K562 (cell line): ENCODE measurements around the gene PRKAR2B. TPM values are rescaled to one million over a fixed set of nuclear protein-coding genes. Genes with fewer than 3 reads are reported as not detected.

Experiments
- ARID3A ChIP-seq: IDR thresholded peaks from 2 replicates; pipeline ENCODE4 v1.6.1; 2012; ENCODE audit warnings: low read depth, low read length, improper control_type of control experiment, borderline replicate concordance
- ATF7 ChIP-seq: fragments of 450-650 bp; IDR thresholded peaks from 2 replicates; pipeline ENCODE4 v1.7.1; 2014; ENCODE audit warnings: mild to moderate bottlenecking, moderate library complexity
- BMI1 ChIP-seq: fragments of 150-350 bp; IDR thresholded peaks from 2 replicates; pipeline ENCODE4 v1.6.1; 2014; ENCODE audit warnings: low read length
- EWSR1 ChIP-seq: fragments of 450-650 bp; IDR thresholded peaks from 2 replicates; pipeline ENCODE4 v1.6.1; 2018; ENCODE audit warnings: borderline replicate concordance, mild to moderate bottlenecking, low read depth, moderate library complexity; ENCODE audit not compliant: partially characterized antibody
- FIP1L1 ChIP-seq: fragments of 200-400 bp; formaldehyde crosslinking; IDR thresholded peaks from 2 replicates; pipeline ENCODE4 v1.6.1; 2018; ENCODE audit warnings: mild to moderate bottlenecking, low read depth, low read length; ENCODE audit not compliant: poor library complexity, severe bottlenecking
- HDAC1 ChIP-seq, 2 experiments: fragments of 450-650 bp; IDR thresholded peaks; 2 replicates each; pipeline ENCODE4 v1.6.1; 2016 to 2017; ENCODE audit warnings: inconsistent platforms in 1 of 2, mild to moderate bottlenecking in 1 of 2, moderate library complexity in 1 of 2
- KHSRP ChIP-seq: fragments of 450-650 bp; IDR thresholded peaks from 2 replicates; pipeline ENCODE4 v1.6.1; 2017
- MAX ChIP-seq: sonication (generic); formaldehyde crosslinking; IDR thresholded peaks from 2 replicates; pipeline ENCODE4 v1.9.0; 2022; ENCODE audit warnings: mild to moderate bottlenecking, missing genetic modification reagents
- MEIS2 ChIP-seq: fragments of 450-650 bp; IDR thresholded peaks from 2 replicates; pipeline ENCODE4 v1.6.1; 2014; ENCODE audit warnings: mild to moderate bottlenecking; ENCODE audit not compliant: partially characterized antibody
- RUNX1 ChIP-seq: sonication (generic); IDR thresholded peaks from 2 replicates; pipeline ENCODE4 v1.6.1; 2016; ENCODE audit warnings: antibody characterized with exemption, low read depth
- THAP7 ChIP-seq: fragments of 250-450 bp; sonication (Bioruptor Pico); IDR thresholded peaks from 2 replicates; pipeline ENCODE4 v1.5.0; 2021
- THRB ChIP-seq: fragments of 450-650 bp; formaldehyde crosslinking; conservative IDR thresholded peaks from 2 replicates; pipeline ENCODE4 v1.4.0; 2022; ENCODE audit warnings: mild to moderate bottlenecking, missing genetic modification characterization
- ZBTB8A ChIP-seq: fragments of 450-650 bp; IDR thresholded peaks from 2 replicates; pipeline ENCODE4 v1.6.1; 2018; ENCODE audit warnings: mild to moderate bottlenecking, moderate library complexity; ENCODE audit not compliant: partially characterized antibody
- ZC3H4 ChIP-seq: sonication (generic); formaldehyde crosslinking; IDR thresholded peaks from 2 replicates; pipeline ENCODE4 v1.9.0; 2021; ENCODE audit warnings: missing genetic modification reagents, borderline replicate concordance
- ZEB2 ChIP-seq: fragments of 450-650 bp; IDR thresholded peaks from 2 replicates; pipeline ENCODE4 v1.6.1; 2016
- ZNF395 ChIP-seq: fragments of 200-800 bp; sonication (Bioruptor generic); IDR thresholded peaks from 2 replicates; pipeline ENCODE4 v1.6.1; 2017; ENCODE audit warnings: missing genetic modification characterization, missing compliant biosample characterization
- ZNF518B ChIP-seq: fragments of 250-450 bp; sonication (Bioruptor Pico); IDR thresholded peaks from 2 replicates; pipeline ENCODE4 v1.5.0; 2021; ENCODE audit warnings: mild to moderate bottlenecking, moderate library complexity
- ZNF668 ChIP-seq: fragments of 250-450 bp; sonication (Bioruptor Pico); IDR thresholded peaks from 2 replicates; pipeline ENCODE4 v1.8.0; 2022; ENCODE audit warnings: mild to moderate bottlenecking, inconsistent platforms
- polyA plus RNA-seq, 8 experiments: library from polyadenylated mRNA; depleted of rRNA in 4 of 8; stranded (reverse) in 5 of 8; unstranded in 3 of 8; fragments of >200 nt; fragmentation: Nextera tagmentation in 2 of 8; fragmentation: Illumina TruSeq in 1 of 8; extraction: Ambion mirVana in 2 of 8; extraction: Trizol in 1 of 8; gene quantifications; 2 replicates each; pipeline versions ENCODE4 v1.2.1 to v1.2.3, GENCODE V29; 2011 to 2014; ENCODE audit warnings: inconsistent platforms in 1 of 8, missing spikeins in 1 of 8
- total RNA-seq, 7 experiments: library from RNA; depleted of rRNA in 6 of 7; stranded (reverse); fragments of >200 nt in 6 of 7; fragmentation: Illumina TruSeq in 2 of 7; extraction: Trizol in 2 of 7; gene quantifications; 2 replicates each; pipeline versions ENCODE4 v1.2.1 to v1.2.3, GENCODE V29; 2011 to 2021; ENCODE audit warnings: low replicate concordance in 1 of 7

The PRKAR2B gene
- total and polyA plus RNA-seq, 9 of the 15 experiments (the other 6 are each of a cell fraction or from before 2014, with no cell fraction given): 59.0 to 173 (median 129) TPM

- no peak for TF ChIP-seq RUNX1
- TF ChIP-seq HDAC1 (IDR thresholded peaks at IDR 0.05): peak in 1 of 2 experiments; percentile 81; a peak in 1 of 4 replicates
- no peak for TF ChIP-seq ATF7
- no peak for TF ChIP-seq BMI1
- TF ChIP-seq MEIS2: peak; percentile 63
- no peak for TF ChIP-seq ZNF518B
- TF ChIP-seq THAP7 (CRISPR knock-in tag): no peak
- no peak for TF ChIP-seq MAX (CRISPR knock-in tag)
- TF ChIP-seq ZC3H4 (CRISPR knock-in tag): no peak
- no peak for TF ChIP-seq ARID3A
- 0 out of 2 replicates have a peak, but pooled peaks have one; percentile 31 for TF ChIP-seq KHSRP
- TF ChIP-seq EWSR1: no peak
- TF ChIP-seq FIP1L1: no peak
- TF ChIP-seq THRB (CRISPR knock-in tag): no peak
- peak; percentile 30; the same call in 1 of the 2 replicates for TF ChIP-seq ZEB2
- TF ChIP-seq ZBTB8A: no peak
- no peak for TF ChIP-seq ZNF668 (CRISPR knock-in tag)
- TF ChIP-seq ZNF395 (CRISPR knock-in tag): no peak
These were observed 873 bp downstream of the PRKAR2B start (continued) for GRCh38 chr7:107045195-107045960.
